ENCODE measurements around the gene RPLP2.

GRCh38 chr11:776263-776560 lies 33.6 kb upstream of the RPLP2 start:
- TF ChIP-seq CTCF (IDR thresholded peaks at IDR 0.05; ENCODE audit: low read length), result no peak
- TF ChIP-seq EZH2 (optimal IDR thresholded peaks at IDR 0.05; ENCODE audit: low read depth, low read length), result no peak
